Mesenchymal stem cell (in vitro differentiated cells and primary cell): ENCODE results near the gene ZNF862.
A peak's percentile ranks its signal among the peaks of the same experiment; 100 is the strongest.

Experiments
- DNase-seq: peaks from one replicate; pipeline ENCODE4 v3.0.0-alpha.2; 2013
- H2AFZ ChIP-seq: one replicate; pipeline ENCODE4 v1.6.1; 2013; ENCODE audit warnings: low read depth, mild to moderate bottlenecking, control low read depth, inconsistent platforms, low read length, moderate library complexity
- H2AK5ac ChIP-seq: 2 replicates; pipeline ENCODE4 v1.6.1; 2013; ENCODE audit warnings: low read length, moderate library complexity, mild to moderate bottlenecking, inconsistent platforms; ENCODE audit not compliant: severe bottlenecking
- H2BK120ac ChIP-seq: one replicate; pipeline ENCODE4 v1.6.1; 2013; ENCODE audit warnings: low read depth, mild to moderate bottlenecking, inconsistent platforms, low read length, moderate library complexity
- H2BK12ac ChIP-seq, 2 experiments: one replicate each; pipeline ENCODE4 v1.6.1; 2013; ENCODE audit warnings: inconsistent platforms in 2 of 2, low read length in 2 of 2, mild to moderate bottlenecking in 2 of 2, moderate library complexity in 2 of 2, control low read depth in 1 of 2
- H2BK15ac ChIP-seq: one replicate; pipeline ENCODE4 v1.6.1; 2013; ENCODE audit warnings: mild to moderate bottlenecking, low read depth, inconsistent platforms; ENCODE audit not compliant: poor library complexity, severe bottlenecking
- H2BK5ac ChIP-seq: 2 replicates; pipeline ENCODE4 v1.6.1; 2013; ENCODE audit warnings: low read depth, mild to moderate bottlenecking, low read length, control low read depth, inconsistent platforms; ENCODE audit not compliant: poor library complexity, severe bottlenecking
- H3K14ac ChIP-seq, 2 experiments: one replicate each; pipeline ENCODE4 v1.6.1; 2013; ENCODE audit warnings: inconsistent platforms in 2 of 2, low read length in 2 of 2, control low read depth in 1 of 2, mild to moderate bottlenecking in 1 of 2, moderate library complexity in 1 of 2
- H3K18ac ChIP-seq, 2 experiments: one replicate each; pipeline ENCODE4 v1.6.1; 2013; ENCODE audit warnings: inconsistent platforms in 2 of 2, low read length in 2 of 2, control low read depth in 1 of 2, low read depth in 1 of 2, mild to moderate bottlenecking in 1 of 2
- H3K23ac ChIP-seq, 2 experiments: one replicate each; pipeline ENCODE4 v1.6.1; 2013; ENCODE audit warnings: inconsistent platforms in 2 of 2, low read length in 2 of 2, mild to moderate bottlenecking in 2 of 2, moderate library complexity in 2 of 2, control low read depth in 1 of 2
- H3K27ac ChIP-seq: 2 replicates; pipeline ENCODE4 v1.5.1; 2013; ENCODE audit warnings: mild to moderate bottlenecking, moderate library complexity, low read length, control low read depth, inconsistent platforms; ENCODE audit not compliant: poor library complexity, severe bottlenecking
- H3K27me3 ChIP-seq, 2 experiments: 2 replicates each; pipeline versions ENCODE4 v1.6.1 to v1.7.0; 2013; ENCODE audit warnings: low read length in 2 of 2, mild to moderate bottlenecking in 2 of 2, moderate library complexity in 2 of 2, control low read depth in 1 of 2, inconsistent platforms in 1 of 2; ENCODE audit not compliant: control insufficient read depth in 1 of 2, insufficient read depth in 1 of 2
- H3K36me3 ChIP-seq, 2 experiments: 2 replicates each; pipeline versions ENCODE4 v1.6.1 to v1.7.0; 2013; ENCODE audit warnings: low read length in 2 of 2, control low read depth in 1 of 2, inconsistent platforms in 1 of 2, low read depth in 1 of 2, mild to moderate bottlenecking in 1 of 2; ENCODE audit not compliant: insufficient read depth in 2 of 2, control insufficient read depth in 1 of 2
- H3K4ac ChIP-seq, 2 experiments: one replicate each; pipeline ENCODE4 v1.6.1; 2013; ENCODE audit warnings: inconsistent platforms in 2 of 2, low read length in 2 of 2, mild to moderate bottlenecking in 2 of 2, moderate library complexity in 2 of 2, control low read depth in 1 of 2, low read depth in 1 of 2
- H3K4me1 ChIP-seq: 2 replicates; pipeline ENCODE4 v1.6.1; 2013; ENCODE audit warnings: low read depth, low read length, control low read depth; ENCODE audit not compliant: control insufficient read depth, insufficient read depth
- H3K4me2 ChIP-seq: 2 replicates; pipeline ENCODE4 v1.6.1; 2013; ENCODE audit warnings: low read length, mild to moderate bottlenecking, inconsistent platforms; ENCODE audit not compliant: poor library complexity, severe bottlenecking
- H3K4me3 ChIP-seq, 2 experiments: 2 replicates each; pipeline versions ENCODE4 v1.5.1 to v1.7.0; 2013; ENCODE audit warnings: low read length in 2 of 2, mild to moderate bottlenecking in 2 of 2, control low read depth in 1 of 2, low read depth in 1 of 2; ENCODE audit not compliant: insufficient read depth in 1 of 2
- H3K79me1 ChIP-seq: replicated peaks from 2 replicates; pipeline ENCODE4 v1.6.1; 2013; ENCODE audit warnings: mild to moderate bottlenecking, control low read depth, low read length, inconsistent platforms; ENCODE audit not compliant: poor library complexity, severe bottlenecking
- H3K9ac ChIP-seq: 2 replicates; pipeline ENCODE4 v1.7.0; 2013; ENCODE audit warnings: mild to moderate bottlenecking, low read length, moderate library complexity
- H3K9me3 ChIP-seq: 2 replicates; pipeline ENCODE4 v1.7.0; 2013; ENCODE audit warnings: mild to moderate bottlenecking, low read length; ENCODE audit not compliant: control insufficient read depth
- H4K8ac ChIP-seq: one replicate; pipeline ENCODE4 v1.6.1; 2013; ENCODE audit warnings: inconsistent platforms, mild to moderate bottlenecking, low read length, moderate library complexity
- H4K91ac ChIP-seq: one replicate; pipeline ENCODE4 v1.6.1; 2013; ENCODE audit warnings: mild to moderate bottlenecking, low read length, inconsistent platforms
- WGBS: methylation state at CpG from one replicate; pipeline ENCODE4 v1.1.7; 2013; ENCODE audit warnings: mixed read lengths; 5-methylcytosine and 5-hydroxymethylcytosine counted together

The ZNF862 gene

DNA sequence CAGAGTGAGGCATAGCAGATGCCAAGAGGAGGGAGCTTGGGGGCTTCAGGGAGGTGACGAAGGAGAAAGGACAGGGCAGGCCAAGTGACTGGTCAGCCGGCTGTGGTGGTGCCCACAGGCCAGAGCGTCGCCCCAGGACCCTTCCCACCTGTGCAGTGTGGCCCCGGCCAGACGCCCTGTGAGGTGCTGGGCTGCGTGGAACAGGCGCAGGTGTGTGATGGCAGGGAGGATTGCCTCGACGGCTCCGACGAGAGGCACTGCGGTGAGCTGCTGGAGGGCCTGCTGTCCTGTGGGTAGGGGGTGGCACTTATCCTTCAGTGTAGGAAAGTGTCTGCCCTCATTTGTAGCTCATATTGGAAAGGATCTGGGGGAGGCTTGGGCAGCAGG lies 38.0 kb upstream of the ZNF862 start:
- no peak overlapping the region for H4K8ac ChIP-seq
- WGBS: 91% methylated on average over 13 of the region's 13 CpGs
- no peak overlapping the region for H3K18ac ChIP-seq
- H2BK15ac ChIP-seq: no peak overlapping the region
- no peak overlapping the region for H3K27ac ChIP-seq
- peaks cover 27 to 37% of the 10 kb centered on the region in 2 experiments for H3K27me3 ChIP-seq
- no peaks in the 10 kb centered on the region for H3K36me3 ChIP-seq
- H3K4ac ChIP-seq: no peak overlapping the region
- no peak for DNase-seq
- H2BK5ac ChIP-seq: no peak overlapping the region
- no peak overlapping the region for H3K4me2 ChIP-seq
- H2BK12ac ChIP-seq: no peak overlapping the region
- no peak overlapping the region for H2AK5ac ChIP-seq
- no peak overlapping the region for H4K91ac ChIP-seq
- H2BK120ac ChIP-seq: no peak overlapping the region
- no peaks in the 10 kb centered on the region for H3K79me1 ChIP-seq
- H3K14ac ChIP-seq: no peak overlapping the region
- no peak overlapping the region for H3K9ac ChIP-seq
- no peak overlapping the region for H2AFZ ChIP-seq
- H3K4me1 ChIP-seq: peaks cover 3% of the 10 kb centered on the region
- peak overlapping the region in 1 of 2 experiments; percentile 30 for H3K4me3 ChIP-seq
- H3K9me3 ChIP-seq: no peaks in the 10 kb centered on the region
- H3K23ac ChIP-seq: no peak overlapping the region

DNA sequence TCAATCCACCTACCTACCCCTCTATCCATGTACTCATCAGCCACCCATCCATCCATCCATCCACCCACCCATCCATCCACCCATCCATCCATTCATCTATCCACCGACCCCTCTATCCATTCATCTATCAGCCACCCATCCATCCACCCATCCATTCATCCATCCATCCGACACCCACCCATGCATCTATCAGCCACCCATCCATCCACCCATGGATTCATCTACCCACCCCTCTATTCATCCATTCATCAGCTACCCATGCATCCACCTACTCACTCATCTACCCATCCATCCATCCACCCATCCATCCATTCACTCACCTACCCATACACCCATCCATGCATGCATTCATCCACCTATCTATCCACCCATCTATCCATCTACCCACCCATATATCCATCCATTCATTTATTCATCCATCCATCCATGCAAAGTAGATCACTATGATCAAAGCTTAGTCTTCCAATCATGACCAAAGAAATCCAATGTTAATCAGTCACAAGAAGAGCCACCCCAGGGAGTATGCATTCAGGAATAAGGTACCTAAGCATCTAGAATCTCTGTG lies 37.1 kb upstream of the ZNF862 start:
- Histone ChIP-seq H2AK5ac (no peak overlapping the region), H3K18ac (no peak overlapping the region), H3K27ac (no peak overlapping the region), H3K4ac (no peak overlapping the region), H4K8ac (no peak overlapping the region), H3K14ac (no peak overlapping the region), H3K4me3 (no peak overlapping the region), H2BK5ac (no peak overlapping the region), H2BK120ac (no peak overlapping the region), H3K4me2 (no peak overlapping the region), H3K79me1 (no peaks in the 10 kb centered on the region), H2BK12ac (no peak overlapping the region), H3K36me3 (no peaks in the 10 kb centered on the region), H4K91ac (no peak overlapping the region), H2BK15ac (no peak overlapping the region), H3K9ac (no peak overlapping the region), H2AFZ (no peak overlapping the region), H3K23ac (no peak overlapping the region), H3K4me1 (peaks cover 3% of the 10 kb centered on the region), H3K27me3 (peaks cover 24 to 41% of the 10 kb centered on the region in 2 experiments), H3K9me3 (no peaks in the 10 kb centered on the region)
- WGBS: 95% methylated on average over 2 of the region's 2 CpGs
- no peak for DNase-seq

DNA sequence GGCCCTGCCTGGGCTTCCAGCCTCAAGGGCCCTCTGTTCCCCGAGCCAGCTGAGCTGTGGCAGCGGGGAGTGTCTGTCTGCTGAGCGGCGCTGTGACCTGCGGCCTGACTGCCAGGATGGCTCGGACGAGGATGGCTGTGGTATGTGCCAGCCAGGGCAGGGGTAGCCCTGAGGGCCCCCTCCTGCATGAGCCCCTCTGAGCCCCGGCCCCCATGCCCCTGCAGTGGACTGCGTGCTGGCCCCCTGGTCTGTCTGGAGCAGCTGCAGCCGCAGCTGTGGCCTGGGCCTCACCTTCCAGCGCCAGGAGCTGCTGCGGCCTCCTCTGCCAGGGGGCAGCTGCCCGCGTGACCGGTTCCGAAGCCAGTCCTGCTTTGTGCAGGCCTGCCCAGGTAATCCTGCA lies 36.4 kb upstream of the ZNF862 start:
- H2BK5ac ChIP-seq: no peak overlapping the region
- no peak overlapping the region for H3K18ac ChIP-seq
- no peak overlapping the region for H2BK15ac ChIP-seq
- H3K9me3 ChIP-seq: no peaks in the 10 kb centered on the region
- H3K9ac ChIP-seq: no peak overlapping the region
- no peak overlapping the region for H2BK12ac ChIP-seq
- no peak overlapping the region for H2BK120ac ChIP-seq
- no peaks in the 10 kb centered on the region for H3K79me1 ChIP-seq
- H2AK5ac ChIP-seq: no peak overlapping the region
- H3K4ac ChIP-seq: no peak overlapping the region
- peaks cover 3% of the 10 kb centered on the region for H3K4me1 ChIP-seq
- no peak overlapping the region for H4K8ac ChIP-seq
- no peak overlapping the region for H3K27ac ChIP-seq
- no peak overlapping the region for H3K4me3 ChIP-seq
- H3K4me2 ChIP-seq: no peak overlapping the region
- peaks cover 26 to 36% of the 10 kb centered on the region in 2 experiments for H3K27me3 ChIP-seq
- DNase-seq: no peak
- H4K91ac ChIP-seq: no peak overlapping the region
- no peaks in the 10 kb centered on the region for H3K36me3 ChIP-seq
- no peak overlapping the region for H2AFZ ChIP-seq
- 87% methylated on average over 16 of the region's 16 CpGs for WGBS
- H3K14ac ChIP-seq: no peak overlapping the region
- H3K23ac ChIP-seq: no peak overlapping the region

DNA sequence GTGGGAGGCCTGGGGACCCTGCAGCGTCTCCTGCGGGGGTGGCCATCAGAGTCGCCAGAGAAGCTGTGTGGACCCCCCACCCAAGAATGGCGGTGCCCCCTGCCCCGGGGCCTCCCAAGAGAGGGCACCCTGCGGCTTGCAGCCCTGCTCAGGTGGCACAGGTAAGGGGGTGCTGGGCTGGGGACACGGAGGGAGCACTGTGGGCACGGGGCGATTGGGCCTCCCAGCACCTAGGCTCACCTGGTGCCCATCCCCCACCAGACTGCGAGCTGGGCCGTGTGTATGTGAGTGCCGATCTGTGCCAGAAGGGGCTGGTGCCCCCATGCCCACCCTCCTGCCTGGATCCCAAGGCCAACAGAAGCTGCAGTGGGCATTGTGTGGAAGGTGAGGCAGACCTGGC lies 35.2 kb upstream of the ZNF862 start:
- Histone ChIP-seq H2BK15ac (no peak overlapping the region), H3K27me3 (peaks cover 27 to 35% of the 10 kb centered on the region in 2 experiments), H3K4ac (no peak overlapping the region), H3K4me3 (peak overlapping the region in 1 of 2 experiments; percentile 20), H4K91ac (no peak overlapping the region), H4K8ac (no peak overlapping the region), H2BK120ac (no peak overlapping the region), H3K14ac (peak overlapping the region in 1 of 2 experiments; percentile 26), H2AFZ (no peak overlapping the region), H2BK12ac (no peak overlapping the region), H3K4me1 (peaks cover 3% of the 10 kb centered on the region), H3K18ac (no peak overlapping the region), H3K9ac (no peak overlapping the region), H3K36me3 (no peaks in the 10 kb centered on the region), H3K23ac (no peak overlapping the region), H2BK5ac (no peak overlapping the region), H3K4me2 (no peak overlapping the region), H3K9me3 (no peaks in the 10 kb centered on the region), H3K27ac (no peak overlapping the region), H3K79me1 (no peaks in the 10 kb centered on the region), H2AK5ac (no peak overlapping the region)
- DNase-seq: no peak
- 86% methylated on average over 11 of the region's 12 CpGs for WGBS
